Fibroblast of the aortic adventitia (primary cell): Measurements from ENCODE around the gene TGFBR1. TPM values are rescaled to one million over a fixed set of nuclear protein-coding genes. Genes with fewer than 3 reads are reported as not detected.

Source experiments
- DNase-seq: peaks from one replicate; pipeline ENCODE4 v3.0.0-alpha.2; 2010; ENCODE audit warnings: low read depth
- H3K4me3 ChIP-seq: 2 replicates; pipeline ENCODE4 v1.5.1; 2011; ENCODE audit warnings: low read depth, mild to moderate bottlenecking, control low read depth, low read length, moderate library complexity
- total RNA-seq: library from RNA; depleted of rRNA; stranded (reverse); fragments of >200 nt; gene quantifications from 2 replicates; pipeline ENCODE4 v1.2.3, GENCODE V29; 2012; ENCODE audit warnings: low replicate concordance
- TF ChIP-seq, protein P1 (sequence below): IDR thresholded peaks from 2 replicates; pipeline ENCODE4 v1.5.1; 2011; ENCODE audit warnings: mild to moderate bottlenecking, low read length, control low read depth, inconsistent platforms; ENCODE audit not compliant: insufficient read depth

TGFBR1 gene
- total RNA-seq, 1 donor: 28.8 TPM

DNA sequence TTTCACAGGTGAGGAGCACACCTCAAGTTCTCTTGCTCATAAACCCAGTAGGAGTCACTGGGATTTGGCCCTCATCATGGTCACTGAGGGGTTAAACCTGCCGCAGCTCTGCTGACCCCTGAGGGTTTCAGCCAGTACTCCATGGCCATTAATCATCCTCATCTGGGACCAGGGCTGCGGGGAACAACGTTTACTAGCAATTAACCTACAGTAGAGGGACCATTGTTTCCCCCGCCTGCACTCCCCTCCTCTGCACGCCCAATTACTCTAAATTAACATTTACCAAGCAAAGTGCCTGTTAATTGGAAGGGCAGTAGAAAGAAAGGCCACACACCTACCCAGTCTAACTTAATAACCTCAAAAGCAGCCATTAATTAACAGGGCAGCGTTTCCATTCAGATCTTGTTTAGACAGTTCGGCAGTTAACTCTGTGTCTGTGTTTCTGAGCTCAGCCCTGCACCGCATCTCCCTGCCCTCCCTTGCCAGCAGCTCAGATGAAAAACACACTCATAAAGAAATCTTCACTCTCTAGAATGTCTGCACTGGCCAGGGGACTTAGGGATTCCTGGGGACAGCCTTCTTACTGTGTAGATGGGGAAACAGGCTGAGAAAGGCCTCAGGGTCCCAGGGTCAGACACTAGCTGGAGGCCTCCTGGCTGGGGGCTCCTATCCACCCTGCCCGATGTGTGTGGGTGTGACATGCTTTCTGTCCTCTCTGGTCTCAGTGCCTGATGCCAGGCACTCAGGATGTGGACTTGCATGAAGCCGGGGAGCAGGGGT, 65.3 kb downstream of the TGFBR1 start:
- TF ChIP-seq, protein P1, sequence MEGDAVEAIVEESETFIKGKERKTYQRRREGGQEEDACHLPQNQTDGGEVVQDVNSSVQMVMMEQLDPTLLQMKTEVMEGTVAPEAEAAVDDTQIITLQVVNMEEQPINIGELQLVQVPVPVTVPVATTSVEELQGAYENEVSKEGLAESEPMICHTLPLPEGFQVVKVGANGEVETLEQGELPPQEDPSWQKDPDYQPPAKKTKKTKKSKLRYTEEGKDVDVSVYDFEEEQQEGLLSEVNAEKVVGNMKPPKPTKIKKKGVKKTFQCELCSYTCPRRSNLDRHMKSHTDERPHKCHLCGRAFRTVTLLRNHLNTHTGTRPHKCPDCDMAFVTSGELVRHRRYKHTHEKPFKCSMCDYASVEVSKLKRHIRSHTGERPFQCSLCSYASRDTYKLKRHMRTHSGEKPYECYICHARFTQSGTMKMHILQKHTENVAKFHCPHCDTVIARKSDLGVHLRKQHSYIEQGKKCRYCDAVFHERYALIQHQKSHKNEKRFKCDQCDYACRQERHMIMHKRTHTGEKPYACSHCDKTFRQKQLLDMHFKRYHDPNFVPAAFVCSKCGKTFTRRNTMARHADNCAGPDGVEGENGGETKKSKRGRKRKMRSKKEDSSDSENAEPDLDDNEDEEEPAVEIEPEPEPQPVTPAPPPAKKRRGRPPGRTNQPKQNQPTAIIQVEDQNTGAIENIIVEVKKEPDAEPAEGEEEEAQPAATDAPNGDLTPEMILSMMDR: no peak
- no peak for DNase-seq
- H3K4me3 ChIP-seq: no peak overlapping the region

DNA sequence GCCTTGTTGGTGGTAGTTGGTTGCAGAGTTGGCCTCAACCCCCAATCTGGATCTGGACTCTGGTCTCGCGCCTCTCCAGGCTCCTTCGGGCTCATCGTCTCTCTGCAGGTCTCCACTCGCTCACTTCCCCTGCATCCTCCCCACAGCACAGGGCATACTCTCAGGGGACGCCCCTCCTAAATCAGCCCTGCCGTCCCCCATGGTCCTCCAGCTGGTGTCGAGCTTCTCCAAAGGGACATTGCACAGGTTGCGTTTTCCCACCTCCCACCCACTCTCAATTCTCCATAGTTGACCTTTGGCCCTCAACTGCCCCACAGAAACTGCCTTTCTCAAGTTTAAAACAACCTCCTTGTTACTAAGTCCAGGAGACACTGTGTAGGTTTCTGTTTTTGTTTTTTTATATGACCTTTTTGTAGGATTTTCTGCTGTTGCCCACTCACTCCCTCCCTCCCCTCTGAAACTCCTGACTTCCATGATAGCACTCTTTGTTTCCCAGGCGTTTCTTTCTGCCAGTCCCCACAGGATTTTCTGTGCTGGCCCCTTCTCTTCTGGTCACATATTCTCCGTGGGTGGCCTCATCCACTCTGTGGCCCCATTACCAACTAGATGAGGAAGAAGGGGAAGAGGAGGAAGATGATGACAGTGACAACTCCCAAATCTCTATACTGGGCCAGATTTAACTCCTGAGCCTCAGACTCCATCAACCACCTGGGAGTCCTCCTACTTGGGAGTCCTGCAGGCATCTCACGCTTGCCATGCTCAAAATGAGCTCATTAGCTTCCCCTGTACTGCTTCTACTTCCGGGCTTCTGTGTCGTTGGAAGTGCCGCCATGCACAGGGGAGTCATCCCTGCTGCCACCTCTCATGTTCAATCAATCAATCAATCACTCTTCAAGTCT, 66.6 kb downstream of the TGFBR1 start:
- no peak for DNase-seq
- no peak overlapping the region for H3K4me3 ChIP-seq
- TF ChIP-seq, protein P1: no peak

DNA sequence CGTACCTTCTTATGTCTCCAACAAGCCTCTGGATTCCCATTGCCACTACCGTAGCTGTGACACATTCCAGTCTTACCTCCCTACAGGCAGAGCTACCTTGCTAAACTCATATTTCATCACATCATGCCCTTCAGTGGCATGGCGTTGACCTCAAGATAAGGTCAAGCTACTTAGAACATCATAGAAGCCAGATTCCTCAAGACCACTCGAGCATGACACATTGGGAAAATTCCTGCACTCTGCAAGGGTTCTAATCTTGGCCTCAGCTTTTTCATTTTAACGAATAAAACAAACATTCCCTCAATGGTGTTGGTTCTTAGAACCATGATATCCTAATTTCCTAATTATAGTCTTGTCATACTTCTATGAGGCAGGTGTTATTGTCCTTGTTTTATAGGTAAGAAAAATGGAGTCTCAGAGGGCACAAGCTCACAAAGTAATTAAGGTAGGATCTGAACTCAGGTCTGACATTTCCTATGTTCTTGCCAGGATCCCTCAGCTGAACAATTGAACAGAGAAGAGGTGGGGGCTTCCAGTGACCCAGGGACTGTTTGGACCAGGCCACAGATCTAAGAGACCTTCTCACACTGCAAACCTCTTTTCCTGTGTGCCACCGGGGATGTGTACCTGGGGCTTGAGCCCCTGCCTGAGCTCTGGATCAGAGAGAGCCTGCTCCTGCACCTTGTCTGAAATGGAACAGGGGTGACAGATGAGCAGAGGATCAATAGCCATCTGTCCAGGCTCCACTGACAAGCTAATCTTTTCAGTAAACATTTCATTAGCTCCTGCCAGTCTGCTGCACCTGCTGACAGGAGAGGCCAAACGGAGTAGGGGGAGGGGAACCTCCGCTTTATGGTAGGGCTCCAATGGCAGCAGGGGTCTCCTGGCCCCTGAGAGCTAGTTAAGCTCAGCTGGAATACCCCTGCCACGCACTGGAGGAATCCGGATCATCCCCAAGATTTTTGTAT, 67.5 kb downstream of the TGFBR1 start:
- DNase-seq: no peak
- TF ChIP-seq, protein P1: no peak
- no peak overlapping the region for H3K4me3 ChIP-seq

DNA sequence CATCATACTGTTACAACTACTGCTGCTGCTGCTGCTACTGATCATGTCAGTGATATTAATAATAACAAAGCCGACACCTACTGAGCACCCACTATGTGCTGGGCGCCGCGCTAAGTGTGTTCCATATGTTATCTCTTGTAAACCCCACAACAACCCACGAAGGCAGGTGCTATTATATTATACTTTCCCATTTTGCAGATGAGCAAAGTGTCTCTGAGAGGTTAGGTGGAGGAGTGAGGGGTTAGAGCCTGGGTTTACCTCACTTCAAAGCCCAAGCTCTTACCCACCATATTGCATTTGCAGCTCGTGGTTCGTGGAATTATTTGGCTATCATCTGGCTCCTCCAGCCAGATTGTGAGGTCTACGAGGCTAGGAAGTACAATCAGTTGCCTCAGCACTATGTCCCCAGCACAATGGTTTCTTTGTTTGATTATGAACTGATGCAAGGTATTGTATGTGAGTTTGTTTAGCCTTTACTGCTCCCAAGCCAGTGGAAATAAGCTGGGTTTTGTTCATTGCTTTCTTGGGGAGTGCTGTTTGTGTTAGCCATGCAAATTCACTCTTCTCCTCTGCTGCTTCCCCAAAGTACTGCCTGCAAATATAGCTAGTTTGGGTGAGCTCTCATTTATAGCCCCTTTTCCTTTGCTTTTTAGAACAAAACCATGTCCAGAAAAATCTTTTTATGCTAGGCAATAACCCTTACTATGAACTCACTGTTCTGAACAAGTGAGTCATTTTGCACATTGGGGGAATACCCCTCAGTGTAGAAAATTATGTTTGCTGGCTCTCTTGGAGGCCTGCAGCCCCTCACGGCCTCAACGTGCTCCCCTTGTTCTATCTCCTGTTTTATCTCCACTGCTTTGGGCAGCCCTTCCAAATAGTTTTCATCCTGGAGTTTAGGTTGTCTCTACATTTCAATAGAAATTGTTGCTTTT, 68.9 kb downstream of the TGFBR1 start:
- H3K4me3 ChIP-seq: no peak overlapping the region
- TF ChIP-seq, protein P1: no peak
- DNase-seq: no peak

DNA sequence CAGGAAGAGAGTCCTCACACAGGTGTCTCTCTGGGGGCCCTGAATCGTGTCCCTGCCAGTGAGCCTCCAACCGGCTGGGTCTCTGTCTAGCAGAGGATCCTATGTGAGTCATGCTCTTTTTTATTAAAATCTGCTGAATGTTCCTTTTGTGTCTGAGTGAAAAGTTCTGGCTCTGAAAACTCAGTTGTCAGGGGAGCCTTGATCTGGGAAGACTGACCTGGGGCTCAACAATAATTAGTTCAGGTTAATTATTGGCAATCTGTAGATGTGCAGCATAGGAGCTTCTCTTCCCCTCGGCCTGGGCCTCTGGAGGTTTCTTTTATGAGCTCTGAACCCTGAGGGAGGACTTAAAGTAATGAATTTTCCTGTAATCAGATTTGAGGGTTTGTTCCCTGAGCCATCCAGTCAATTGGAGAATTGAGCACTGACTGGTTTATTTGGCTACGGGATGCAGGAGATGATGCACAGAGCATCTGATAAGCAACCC, 71.7 kb downstream of the TGFBR1 start:
- TF ChIP-seq, protein P1: no peak
- DNase-seq: no peak
- no peak overlapping the region for H3K4me3 ChIP-seq
